OCI-LY7 (cell line): ENCODE results near the gene SMPD4.
"Not testable (repeated sequence)": the region's sequence is repeated elsewhere in the genome, so short reads cannot be mapped to it uniquely, and the experiment has no call there.

Experiments
- CTCF ChIP-seq: fragments of 200-600 bp; sonication (generic); conservative IDR thresholded peaks from 2 replicates; pipeline ENCODE4 v1.5.1; 2014; ENCODE audit warnings: mild to moderate bottlenecking, antibody characterized with exemption, low read length, moderate library complexity, mixed read lengths
- EZH2phosphoT487 ChIP-seq: fragments of 200-600 bp; sonication (generic); IDR thresholded peaks from 2 replicates; pipeline ENCODE4 v1.6.1; 2018; ENCODE audit warnings: low read depth, borderline replicate concordance, mild to moderate bottlenecking, mixed run types, antibody characterized with exemption, low read length, moderate library complexity, mixed read lengths

GRCh38 chr2:130195089-130195635, 13.8 kb upstream of the SMPD4 start:
- not testable (repeated sequence) for TF ChIP-seq CTCF, EZH2phosphoT487
